Measurements from ENCODE around the gene FBXO8.

The FBXO8 gene

GRCh38 chr4:174224550-174224949 is 58.9 kb downstream of the FBXO8 start:
- no peaks in the 10 kb centered on the region for H4K20me1 ChIP-seq (ENCODE audit: control insufficient read depth, insufficient read depth, low read depth, low read length)
- peaks cover 13% of the 10 kb centered on the region; the same call in 1 of the 2 replicates for H3K27me3 ChIP-seq (ENCODE audit: control insufficient read depth, low read length)
- H3K4me3 ChIP-seq (ENCODE audit: low read length) = no peak overlapping the region
- no peak overlapping the region for H3K27ac ChIP-seq (ENCODE audit: low read depth, low read length)
- H3K9me2 ChIP-seq (replicated peaks; ENCODE audit: control insufficient read depth, low read length) = no peaks in the 10 kb centered on the region
- no peaks in the 10 kb centered on the region for H3K9me3 ChIP-seq (ENCODE audit: control insufficient read depth, insufficient read depth, low read length)
- TF ChIP-seq EZH2phosphoT487 (IDR thresholded peaks at IDR 0.05; ENCODE audit: borderline replicate concordance, low read length) = no peak
- TF ChIP-seq, protein P1, sequence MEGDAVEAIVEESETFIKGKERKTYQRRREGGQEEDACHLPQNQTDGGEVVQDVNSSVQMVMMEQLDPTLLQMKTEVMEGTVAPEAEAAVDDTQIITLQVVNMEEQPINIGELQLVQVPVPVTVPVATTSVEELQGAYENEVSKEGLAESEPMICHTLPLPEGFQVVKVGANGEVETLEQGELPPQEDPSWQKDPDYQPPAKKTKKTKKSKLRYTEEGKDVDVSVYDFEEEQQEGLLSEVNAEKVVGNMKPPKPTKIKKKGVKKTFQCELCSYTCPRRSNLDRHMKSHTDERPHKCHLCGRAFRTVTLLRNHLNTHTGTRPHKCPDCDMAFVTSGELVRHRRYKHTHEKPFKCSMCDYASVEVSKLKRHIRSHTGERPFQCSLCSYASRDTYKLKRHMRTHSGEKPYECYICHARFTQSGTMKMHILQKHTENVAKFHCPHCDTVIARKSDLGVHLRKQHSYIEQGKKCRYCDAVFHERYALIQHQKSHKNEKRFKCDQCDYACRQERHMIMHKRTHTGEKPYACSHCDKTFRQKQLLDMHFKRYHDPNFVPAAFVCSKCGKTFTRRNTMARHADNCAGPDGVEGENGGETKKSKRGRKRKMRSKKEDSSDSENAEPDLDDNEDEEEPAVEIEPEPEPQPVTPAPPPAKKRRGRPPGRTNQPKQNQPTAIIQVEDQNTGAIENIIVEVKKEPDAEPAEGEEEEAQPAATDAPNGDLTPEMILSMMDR (IDR thresholded peaks at IDR 0.05; ENCODE audit: low read depth, low read length, poor library complexity, severe bottlenecking) = no peak
- H3K4me2 ChIP-seq (ENCODE audit: low read length) = no peak overlapping the region
- no peaks in the 10 kb centered on the region for H3F3A ChIP-seq (ENCODE audit: control insufficient read depth, insufficient read depth)
- no peaks in the 10 kb centered on the region for H3K36me3 ChIP-seq (ENCODE audit: control insufficient read depth, low read length)
- no peaks in the 10 kb centered on the region for H3K79me2 ChIP-seq (ENCODE audit: control insufficient read depth, low read length)
- no peaks in the 10 kb centered on the region for H3K4me1 ChIP-seq (ENCODE audit: control insufficient read depth, low read length)

GRCh38 chr4:174222266-174222872 is 61.1 kb downstream of the FBXO8 start:
- H4K20me1 ChIP-seq (ENCODE audit: control insufficient read depth, insufficient read depth, low read depth, low read length) = no peaks in the 10 kb centered on the region
- H3K27ac ChIP-seq (ENCODE audit: low read depth, low read length) = no peak overlapping the region
- no peaks in the 10 kb centered on the region for H3K9me2 ChIP-seq (replicated peaks; ENCODE audit: control insufficient read depth, low read length)
- no peak overlapping the region for H3K4me3 ChIP-seq (ENCODE audit: low read length)
- H3K79me2 ChIP-seq (ENCODE audit: control insufficient read depth, low read length) = no peaks in the 10 kb centered on the region
- no peak overlapping the region for H3K4me2 ChIP-seq (ENCODE audit: low read length)
- H3K4me1 ChIP-seq (ENCODE audit: control insufficient read depth, low read length) = no peaks in the 10 kb centered on the region
- no peak for TF ChIP-seq EZH2phosphoT487 (IDR thresholded peaks at IDR 0.05; ENCODE audit: borderline replicate concordance, low read length)
- TF ChIP-seq, protein P1 (IDR thresholded peaks at IDR 0.05; ENCODE audit: low read depth, low read length, poor library complexity, severe bottlenecking) = peak; percentile 70
- no peaks in the 10 kb centered on the region for H3K36me3 ChIP-seq (ENCODE audit: control insufficient read depth, low read length)
- no peaks in the 10 kb centered on the region for H3K9me3 ChIP-seq (ENCODE audit: control insufficient read depth, insufficient read depth, low read length)
- peaks cover 25% of the 10 kb centered on the region for H3K27me3 ChIP-seq (ENCODE audit: control insufficient read depth, low read length)
- H3F3A ChIP-seq (ENCODE audit: control insufficient read depth, insufficient read depth) = no peaks in the 10 kb centered on the region

DNA sequence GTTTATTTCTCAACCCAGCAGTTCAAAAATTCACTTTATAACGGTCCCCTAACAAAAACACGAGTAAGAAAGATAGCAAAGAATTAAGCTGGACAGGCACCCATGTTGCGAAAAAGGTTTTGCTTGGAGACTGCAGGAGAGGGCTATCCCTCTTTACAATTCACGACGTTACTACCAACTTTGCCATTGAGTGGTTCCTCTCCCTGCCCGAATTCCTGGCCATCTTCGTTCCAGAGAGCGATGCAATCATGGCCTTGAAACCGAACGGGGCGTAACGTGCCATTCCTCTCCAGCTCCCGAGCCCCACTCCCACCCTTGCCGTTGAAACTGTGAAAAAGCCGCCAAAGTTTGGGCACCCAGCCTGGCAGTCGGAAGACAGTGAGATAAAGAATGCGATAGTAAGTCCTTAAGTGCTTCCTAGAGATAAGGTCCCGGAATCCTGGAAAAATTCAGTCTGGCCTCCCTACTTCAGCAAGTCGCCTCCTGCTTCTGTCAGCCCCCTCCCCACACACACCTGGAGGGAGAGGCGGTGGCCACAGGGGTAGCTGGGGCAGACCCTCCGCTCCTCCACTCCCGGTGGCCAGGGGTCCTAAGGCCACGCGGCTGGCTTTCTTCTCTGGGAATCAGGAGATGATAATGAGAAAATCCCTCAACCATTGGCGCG is 65.2 kb downstream of the FBXO8 start:
- no peaks in the 10 kb centered on the region for H4K20me1 ChIP-seq (ENCODE audit: control insufficient read depth, insufficient read depth, low read depth, low read length)
- no peaks in the 10 kb centered on the region for H3K9me2 ChIP-seq (replicated peaks; ENCODE audit: control insufficient read depth, low read length)
- no peaks in the 10 kb centered on the region for H3K4me1 ChIP-seq (ENCODE audit: control insufficient read depth, low read length)
- TF ChIP-seq EZH2phosphoT487 (IDR thresholded peaks at IDR 0.05; ENCODE audit: borderline replicate concordance, low read length) = no peak
- TF ChIP-seq, protein P1 (IDR thresholded peaks at IDR 0.05; ENCODE audit: low read depth, low read length, poor library complexity, severe bottlenecking) = no peak
- H3K36me3 ChIP-seq (ENCODE audit: control insufficient read depth, low read length) = no peaks in the 10 kb centered on the region
- H3K27ac ChIP-seq (ENCODE audit: low read depth, low read length) = no peak overlapping the region
- H3K4me2 ChIP-seq (ENCODE audit: low read length) = no peak overlapping the region
- H3K4me3 ChIP-seq (ENCODE audit: low read length) = no peak overlapping the region
- H3K79me2 ChIP-seq (ENCODE audit: control insufficient read depth, low read length) = no peaks in the 10 kb centered on the region
- H3F3A ChIP-seq (ENCODE audit: control insufficient read depth, insufficient read depth) = no peaks in the 10 kb centered on the region
- H3K9me3 ChIP-seq (ENCODE audit: control insufficient read depth, insufficient read depth, low read length) = peaks cover 6% of the 10 kb centered on the region
- H3K27me3 ChIP-seq (ENCODE audit: control insufficient read depth, low read length) = peaks cover 59% of the 10 kb centered on the region
